ENCODE data around the gene NCAPG2.

DNA sequence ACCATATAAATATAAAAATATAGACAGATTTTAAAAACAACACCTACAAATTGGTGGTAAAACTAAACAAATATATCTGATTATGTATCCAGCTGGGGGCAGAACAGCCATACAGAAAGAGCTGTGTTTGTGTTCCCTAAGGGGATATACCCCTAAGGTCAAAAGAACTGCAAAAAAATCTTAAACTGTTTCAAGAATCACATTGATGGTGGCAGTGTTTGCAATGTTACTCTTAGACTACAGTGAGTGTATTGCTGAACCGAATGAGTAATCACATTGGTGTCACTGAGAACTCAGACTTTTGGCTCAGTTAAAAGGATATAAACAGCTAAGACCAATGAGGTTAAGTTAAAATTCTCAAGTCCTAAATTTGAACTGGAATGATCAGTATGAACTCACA is 89.9 kb downstream of the NCAPG2 start:
- TF ChIP-seq, protein P1, sequence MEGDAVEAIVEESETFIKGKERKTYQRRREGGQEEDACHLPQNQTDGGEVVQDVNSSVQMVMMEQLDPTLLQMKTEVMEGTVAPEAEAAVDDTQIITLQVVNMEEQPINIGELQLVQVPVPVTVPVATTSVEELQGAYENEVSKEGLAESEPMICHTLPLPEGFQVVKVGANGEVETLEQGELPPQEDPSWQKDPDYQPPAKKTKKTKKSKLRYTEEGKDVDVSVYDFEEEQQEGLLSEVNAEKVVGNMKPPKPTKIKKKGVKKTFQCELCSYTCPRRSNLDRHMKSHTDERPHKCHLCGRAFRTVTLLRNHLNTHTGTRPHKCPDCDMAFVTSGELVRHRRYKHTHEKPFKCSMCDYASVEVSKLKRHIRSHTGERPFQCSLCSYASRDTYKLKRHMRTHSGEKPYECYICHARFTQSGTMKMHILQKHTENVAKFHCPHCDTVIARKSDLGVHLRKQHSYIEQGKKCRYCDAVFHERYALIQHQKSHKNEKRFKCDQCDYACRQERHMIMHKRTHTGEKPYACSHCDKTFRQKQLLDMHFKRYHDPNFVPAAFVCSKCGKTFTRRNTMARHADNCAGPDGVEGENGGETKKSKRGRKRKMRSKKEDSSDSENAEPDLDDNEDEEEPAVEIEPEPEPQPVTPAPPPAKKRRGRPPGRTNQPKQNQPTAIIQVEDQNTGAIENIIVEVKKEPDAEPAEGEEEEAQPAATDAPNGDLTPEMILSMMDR (conservative IDR thresholded peaks at IDR 0.05; ENCODE audit: low read length) = no peak; the same call in 1 of the 2 replicates
- TF ChIP-seq EZH2phosphoT487 (IDR thresholded peaks at IDR 0.05; ENCODE audit: borderline replicate concordance, low read depth, low read length) = no peak
